Stimulated activated CD4-positive, alpha-beta T cell treated with anti-CD3 and anti-CD28 coated beads, TNF-alpha, amount 100 ng/mL, for 1 hour (primary cell): ENCODE results near the gene PHB1.
"Not testable (repeated sequence)": the region's sequence is repeated elsewhere in the genome, so short reads cannot be mapped to it uniquely, and the experiment has no call there.

Experiments used
- DNase-seq, 3 donors: peaks; one replicate each; pipeline ENCODE4 v3.0.0-alpha.2; 2020; ENCODE audit warnings: low read depth in 3 of 3, low spot score in 1 of 3

PHB1 gene

GRCh38 chr17:49406421-49407061 lies 8.1 kb downstream of the PHB1 start:
- DNase-seq, result no peak

- no peak for DNase-seq
These were observed 9.8 kb downstream of the PHB1 start for GRCh38 chr17:49404906-49405305.

GRCh38 chr17:49404361-49404760 lies 10.3 kb downstream of the PHB1 start:
- DNase-seq, result no peak

GRCh38 chr17:49403514-49404289 lies 11.0 kb downstream of the PHB1 start:
- no peak for DNase-seq

- DNase-seq, result no peak
These were observed 12.0 kb downstream of the PHB1 start for GRCh38 chr17:49402706-49403105.

GRCh38 chr17:49401971-49402611 lies 12.6 kb downstream of the PHB1 start:
- no peak for DNase-seq

GRCh38 chr17:49399995-49400394 lies 14.7 kb downstream of the PHB1 start:
- no peak for DNase-seq

GRCh38 chr17:49397586-49397985 lies 17.1 kb downstream of the PHB1 start:
- DNase-seq, result no peak

GRCh38 chr17:49393491-49394255 lies 21.0 kb downstream of the PHB1 start:
- no peak for DNase-seq

- no peak for DNase-seq
These were observed 23.9 kb downstream of the PHB1 start for GRCh38 chr17:49390548-49391324.

- not testable (repeated sequence) for DNase-seq
These were observed 25.0 kb downstream of the PHB1 start for GRCh38 chr17:49389514-49390347.

GRCh38 chr17:49388692-49389513 lies 25.8 kb downstream of the PHB1 start:
- no peak for DNase-seq

GRCh38 chr17:49388290-49388640 lies 26.4 kb downstream of the PHB1 start:
- DNase-seq, result peak in 1 of 3 donors; percentile 12

GRCh38 chr17:49387498-49388289 lies 27.0 kb downstream of the PHB1 start:
- DNase-seq, result no peak

GRCh38 chr17:49386373-49386772 lies 28.3 kb downstream of the PHB1 start:
- no peak for DNase-seq

- no peak for DNase-seq
These were observed 29.7 kb downstream of the PHB1 start for GRCh38 chr17:49384951-49385350.

GRCh38 chr17:49383060-49383459 lies 31.6 kb downstream of the PHB1 start:
- no peak for DNase-seq

GRCh38 chr17:49382556-49382955 lies 32.1 kb downstream of the PHB1 start:
- DNase-seq, result no peak
